H1 (cell line): ENCODE results near the gene PROM2. TPM values are rescaled to one million over a fixed set of nuclear protein-coding genes. Genes with fewer than 3 reads are reported as not detected.

Experiments used
- CHD7 ChIP-seq: fragments of 300-600 bp; sonication (generic); IDR thresholded peaks from 2 replicates; pipeline ENCODE4 v1.7.1; 2012; ENCODE audit warnings: low read length, moderate library complexity, mild to moderate bottlenecking, inconsistent platforms; ENCODE audit not compliant: insufficient replicate concordance
- SAP30 ChIP-seq: fragments of 300-600 bp; sonication (generic); IDR thresholded peaks from 2 replicates; pipeline ENCODE4 v1.7.1; 2012; ENCODE audit warnings: low read length, moderate library complexity, mild to moderate bottlenecking, inconsistent platforms; ENCODE audit not compliant: insufficient read depth, insufficient replicate concordance
- polyA plus RNA-seq, 7 experiments: library from polyadenylated mRNA; depleted of rRNA in 3 of 7; stranded (reverse) in 5 of 7; unstranded in 2 of 7; fragments of >200 nt in 5 of 7; fragments of 200-250 nt in 2 of 7; gene quantifications; 1 replicate in 5 of 7; 2 replicates in 1 of 7; 4 replicates in 1 of 7; pipeline versions ENCODE4 v1.2.1 to v1.2.3, GENCODE V29; 2011 to 2013; ENCODE audit warnings: missing spikeins in 2 of 7, mixed read lengths in 2 of 7
- total RNA-seq: library from RNA; stranded (reverse); fragmentation: NEBNext Ultra II Directional; extraction: Animal tissue kit (Norgen Biotek cat#: 25700); gene quantifications from 2 replicates; pipeline ENCODE4 v1.2.1, GENCODE V29; 2021

Gene PROM2
- total and polyA plus RNA-seq, 2 of the 8 experiments (the other 6 are each of a cell fraction or from before 2014, with no cell fraction given): 1.6 to 3.8 TPM

GRCh38 chr2:95312543-95313201, 38.4 kb downstream of the PROM2 start (continued):
- TF ChIP-seq CHD7: no peak
- no peak for TF ChIP-seq SAP30
